ENCODE results near the gene CSF1R.

Gene CSF1R

GRCh38 chr5:150034662-150035061 is 51.7 kb downstream of the CSF1R start:
- in situ Hi-C loops (cut with MboI; ENCODE audit: low sequenced_read_pairs), result loop anchor here (25.0 kb wide), 1 partner anchor 178 kb away; no protein-coding TSS in a partner anchor

- in situ Hi-C loops (cut with MboI; ENCODE audit: low sequenced_read_pairs), result loop anchor here (25.0 kb wide), 1 partner anchor 179 kb away; no protein-coding TSS in a partner anchor
Measured at GRCh38 chr5:150033334-150033733, 53.0 kb downstream of the CSF1R start.

- in situ Hi-C loops (cut with MboI; ENCODE audit: low sequenced_read_pairs), result loop anchor here (25.0 kb wide), 1 partner anchor 184 kb away; no protein-coding TSS in a partner anchor
Measured at GRCh38 chr5:150028047-150028446, 58.3 kb downstream of the CSF1R start.

DNA sequence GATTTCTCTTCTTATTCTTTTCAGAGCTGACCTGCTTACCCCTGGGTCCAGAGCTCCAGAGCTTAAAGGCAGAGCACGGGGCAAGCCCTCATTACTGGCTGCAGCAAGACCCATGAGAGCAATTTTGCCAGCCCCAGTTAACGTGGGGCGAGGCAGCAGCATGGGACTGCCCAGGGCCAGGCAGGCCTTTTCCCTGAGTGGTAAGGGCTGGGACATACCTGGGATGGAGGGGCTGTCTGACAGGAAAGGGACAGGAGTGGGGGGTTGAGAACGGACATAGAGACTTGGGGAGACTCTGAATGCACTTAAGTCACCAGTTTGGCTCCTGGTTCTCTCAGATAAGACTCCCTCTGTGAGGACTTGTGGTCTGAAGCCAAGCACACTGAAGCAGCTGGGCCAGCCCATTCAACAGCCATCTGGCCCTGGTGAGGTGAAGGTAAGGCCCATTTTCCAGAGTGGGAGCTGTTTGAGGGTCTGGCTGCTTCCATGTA is 59.6 kb downstream of the CSF1R start:
- in situ Hi-C loops (cut with MboI; ENCODE audit: low sequenced_read_pairs), result loop anchor here (25.0 kb wide), 1 partner anchor 186 kb away; no protein-coding TSS in a partner anchor

DNA sequence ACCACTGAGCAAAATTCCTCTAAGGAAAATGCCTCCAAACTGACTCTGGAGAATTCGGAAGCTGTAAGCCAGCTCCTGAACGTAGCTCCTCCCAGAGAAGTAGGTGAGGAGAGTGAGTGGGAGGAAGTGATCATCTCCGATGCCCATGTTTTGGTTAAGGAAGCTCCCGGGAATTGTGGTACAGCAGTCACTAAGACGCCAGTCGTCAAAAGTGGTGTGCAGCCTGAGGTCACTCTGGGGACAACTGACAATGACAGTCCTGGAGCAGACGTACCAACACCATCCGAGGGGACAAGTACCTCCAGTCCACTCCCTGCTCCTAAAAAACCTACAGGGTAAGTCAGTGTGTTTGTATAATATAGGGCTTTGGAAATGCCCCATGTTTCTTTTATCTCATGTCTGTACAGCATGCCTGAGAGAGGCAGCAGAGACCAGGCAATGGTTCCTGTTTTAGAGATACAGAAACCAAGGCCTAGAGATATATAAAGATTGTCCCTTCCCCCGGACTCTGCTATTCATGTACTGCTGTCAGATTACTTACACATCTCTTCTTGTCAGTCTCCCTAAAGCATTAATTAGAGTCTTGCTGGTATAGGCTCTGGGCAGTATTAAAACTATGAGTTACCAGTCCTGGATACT is 61.9 kb downstream of the CSF1R start:
- in situ Hi-C loops (cut with MboI; ENCODE audit: low sequenced_read_pairs), result no loop called here

DNA sequence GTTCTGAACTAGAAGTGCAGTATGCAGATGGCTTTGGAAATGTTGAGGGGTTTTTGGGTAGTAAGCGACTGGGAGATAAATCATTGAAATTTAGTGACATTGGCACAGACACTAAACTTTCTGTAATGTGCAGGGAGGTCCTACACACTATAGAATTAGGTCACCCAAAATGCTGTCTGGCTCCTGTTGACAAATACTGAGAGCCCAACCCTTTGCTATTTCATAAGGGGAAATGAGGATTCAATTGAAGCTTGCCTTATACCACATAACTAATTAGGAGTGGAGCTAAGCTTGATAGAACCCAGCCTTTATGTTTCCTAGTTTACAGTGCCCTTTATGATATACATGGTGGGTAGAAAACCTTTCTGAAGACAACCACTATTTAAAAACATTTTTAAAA is 63.2 kb downstream of the CSF1R start:
- in situ Hi-C loops (cut with MboI; ENCODE audit: low sequenced_read_pairs), result no loop called here

GRCh38 chr5:150022681-150023080 is 63.7 kb downstream of the CSF1R start:
- in situ Hi-C loops (cut with MboI; ENCODE audit: low sequenced_read_pairs), result no loop called here

DNA sequence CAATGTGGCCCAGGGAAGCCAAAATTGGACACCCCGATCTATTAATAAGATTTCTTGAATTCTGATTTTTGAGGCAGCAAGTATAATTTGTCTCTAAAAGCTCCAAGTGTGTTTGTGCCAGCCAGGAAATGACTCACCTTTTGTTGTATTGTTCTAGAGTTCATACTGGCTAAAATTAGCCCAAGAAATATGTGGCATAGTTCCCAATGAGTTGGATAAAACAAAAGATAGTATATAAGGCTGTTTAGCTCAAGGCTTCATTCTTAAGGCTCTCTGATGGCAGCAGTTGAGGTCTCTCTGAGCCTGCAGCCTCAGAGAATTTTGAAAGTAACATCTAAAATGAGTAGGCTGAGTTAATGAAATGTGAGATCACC is 64.2 kb downstream of the CSF1R start:
- in situ Hi-C loops (cut with MboI; ENCODE audit: low sequenced_read_pairs), result no loop called here

- in situ Hi-C loops (cut with MboI; ENCODE audit: low sequenced_read_pairs), result no loop called here
Measured at GRCh38 chr5:150021491-150022157, 64.7 kb downstream of the CSF1R start.

GRCh38 chr5:150020249-150020648 is 66.1 kb downstream of the CSF1R start:
- in situ Hi-C loops (cut with MboI; ENCODE audit: low sequenced_read_pairs), result no loop called here

DNA sequence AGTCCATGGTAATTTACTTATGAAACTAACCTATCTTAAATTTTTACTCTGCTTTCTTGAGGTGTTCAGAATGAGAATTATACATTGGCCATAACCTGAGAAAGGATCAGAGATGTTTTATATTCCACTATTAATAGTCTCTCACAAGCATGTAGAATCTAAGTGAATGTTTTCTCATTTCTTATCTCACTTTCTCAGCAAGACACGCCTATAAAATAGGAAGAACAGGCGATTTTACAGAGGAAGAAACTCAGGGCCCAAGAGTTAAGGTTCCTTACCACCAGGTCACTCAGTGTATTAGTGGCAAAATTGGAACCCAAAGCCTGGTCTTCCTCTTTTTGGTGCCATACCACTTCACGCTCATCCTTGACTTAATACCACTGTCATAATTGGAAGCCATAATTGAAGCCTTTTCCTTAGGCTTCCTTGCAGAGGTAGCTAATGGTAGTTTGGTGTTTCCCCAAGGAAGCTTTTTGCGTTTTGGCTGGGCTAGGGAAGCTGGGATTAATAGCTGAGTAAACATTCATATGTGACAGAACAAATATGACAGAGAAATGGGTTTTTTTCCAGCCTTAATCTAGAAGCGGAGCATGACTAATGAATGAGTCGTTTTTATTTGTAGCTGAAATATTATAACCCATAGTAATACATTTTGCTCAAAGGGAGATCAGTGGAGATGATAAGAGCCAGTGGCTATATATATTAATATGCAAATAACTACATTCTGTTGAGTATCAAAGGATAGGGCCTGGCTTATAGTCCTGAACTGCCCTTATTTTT is 68.9 kb downstream of the CSF1R start:
- in situ Hi-C loops (cut with MboI; ENCODE audit: low sequenced_read_pairs), result no loop called here

DNA sequence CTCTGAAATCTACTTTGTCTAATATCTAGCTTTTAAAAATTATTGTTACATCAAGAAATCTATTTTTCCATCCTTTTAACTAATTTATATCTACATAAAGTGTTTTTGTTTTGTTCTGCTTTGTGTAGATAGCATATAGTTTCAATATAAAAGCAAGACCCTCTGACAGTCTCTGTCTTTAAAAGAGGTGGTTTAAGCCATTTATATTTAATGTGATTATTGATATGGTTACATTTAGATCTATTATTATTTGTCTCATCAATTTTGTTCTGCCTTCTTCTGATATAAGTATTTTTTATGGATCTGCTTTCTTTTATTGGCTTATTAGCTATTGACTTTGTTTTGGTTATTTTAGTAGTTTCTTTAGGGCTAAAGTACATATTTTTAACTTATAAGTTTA is 69.8 kb downstream of the CSF1R start:
- in situ Hi-C loops (cut with MboI; ENCODE audit: low sequenced_read_pairs), result no loop called here

DNA sequence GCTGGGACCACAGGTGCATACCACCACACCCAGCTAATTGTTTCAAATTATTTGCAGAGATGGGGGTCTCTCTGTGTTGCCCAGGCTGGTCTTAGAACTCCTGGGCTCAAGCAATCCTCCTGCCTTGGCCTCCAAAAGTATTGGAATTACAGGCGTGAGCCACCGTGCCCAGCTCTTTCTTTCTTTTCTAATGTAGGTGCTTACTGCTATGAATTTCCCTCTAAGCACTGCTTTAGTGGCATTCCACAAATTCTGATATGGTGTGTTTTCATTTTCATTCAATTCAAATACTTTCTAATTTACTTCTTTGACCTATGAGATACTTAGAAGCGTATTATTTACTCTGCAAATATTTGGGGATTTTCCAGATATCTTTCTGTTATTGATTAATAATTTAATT is 70.9 kb downstream of the CSF1R start:
- in situ Hi-C loops (cut with MboI; ENCODE audit: low sequenced_read_pairs), result no loop called here

DNA sequence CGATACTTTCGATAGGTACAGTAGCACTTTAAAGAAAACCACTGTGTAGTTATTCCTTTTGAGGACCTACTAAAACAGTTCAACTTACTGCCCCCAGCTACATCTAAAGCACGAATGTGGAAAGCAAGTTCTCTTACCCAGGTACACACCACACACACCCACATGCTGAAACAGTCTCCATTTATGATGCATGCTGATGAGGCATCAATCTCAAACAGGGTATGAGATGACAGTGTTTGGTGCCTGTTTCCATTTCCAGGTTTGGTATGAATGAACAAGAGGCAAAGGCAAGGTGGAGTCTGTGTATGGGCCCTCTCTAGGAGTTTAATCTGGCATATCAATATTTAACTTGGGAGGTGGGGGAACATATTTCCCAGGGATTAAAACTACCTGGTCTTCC is 71.9 kb downstream of the CSF1R start:
- in situ Hi-C loops (cut with MboI; ENCODE audit: low sequenced_read_pairs), result no loop called here

DNA sequence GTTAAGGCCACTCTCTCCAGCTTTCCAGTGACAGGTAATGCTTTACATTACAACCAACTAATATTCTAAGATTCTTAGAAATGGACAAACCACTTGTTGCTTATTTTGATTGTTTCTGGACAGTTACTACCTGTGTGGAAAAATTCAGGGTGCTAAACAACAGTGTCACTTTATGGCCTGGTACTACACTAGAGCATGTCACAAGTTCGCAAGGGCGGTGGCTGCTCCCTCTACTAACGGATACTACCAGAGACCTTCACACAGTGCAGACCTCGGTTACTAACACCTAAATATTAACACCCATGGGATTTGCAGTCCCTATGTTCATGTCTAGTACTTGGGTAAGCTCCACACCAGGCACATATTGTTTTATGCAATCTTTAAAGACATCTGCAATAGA is 72.4 kb downstream of the CSF1R start:
- in situ Hi-C loops (cut with MboI; ENCODE audit: low sequenced_read_pairs), result no loop called here

- in situ Hi-C loops (cut with MboI; ENCODE audit: low sequenced_read_pairs), result no loop called here
Measured at GRCh38 chr5:150009671-150010387, 76.5 kb downstream of the CSF1R start.

DNA sequence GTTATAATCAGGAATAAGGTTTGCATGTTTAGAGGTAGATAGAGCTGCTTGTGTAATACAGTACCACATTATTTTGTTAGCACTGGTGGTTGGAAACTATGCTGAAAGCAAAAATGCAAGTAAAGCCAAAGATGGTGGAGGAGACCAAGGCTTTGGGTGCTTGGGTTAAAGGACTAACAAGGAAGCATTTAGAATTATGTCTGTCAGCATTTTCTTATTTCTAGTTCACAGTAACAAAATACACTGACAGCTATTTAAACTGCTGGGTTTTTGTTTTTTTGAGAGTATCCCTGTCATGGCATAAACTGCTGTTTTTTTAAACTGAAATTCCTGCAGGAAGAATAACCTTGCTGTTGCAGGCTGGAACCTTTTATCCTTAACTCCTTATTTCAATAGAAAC is 79.3 kb downstream of the CSF1R start:
- in situ Hi-C loops (cut with MboI; ENCODE audit: low sequenced_read_pairs), result no loop called here

DNA sequence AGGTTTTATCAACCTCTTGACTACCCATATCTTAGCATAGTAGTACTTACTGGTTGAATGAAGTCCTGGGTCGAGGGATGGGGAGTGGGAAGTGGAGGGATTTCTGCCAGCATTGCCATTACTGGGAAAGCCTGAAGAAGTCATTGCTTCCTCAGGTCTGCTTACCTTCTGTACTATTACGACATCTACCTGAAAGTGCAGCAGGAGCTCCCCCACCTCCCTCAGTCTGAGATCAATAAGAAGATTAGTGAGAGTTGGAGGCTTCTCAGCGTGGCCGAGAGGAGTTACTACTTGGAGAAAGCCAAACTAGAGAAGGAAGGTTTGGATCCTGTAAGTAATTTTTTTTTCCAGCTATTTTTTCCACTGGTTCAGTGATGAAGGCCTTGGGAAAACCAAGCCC is 80.0 kb downstream of the CSF1R start:
- in situ Hi-C loops (cut with MboI; ENCODE audit: low sequenced_read_pairs), result no loop called here
